Measurements from ENCODE around the gene PUS1.
A peak's percentile ranks its signal among the peaks of the same experiment; 100 is the strongest.
"Not testable (repeated sequence)": the region's sequence is repeated elsewhere in the genome, so short reads cannot be mapped to it uniquely, and the experiment has no call there.

Gene PUS1

DNA sequence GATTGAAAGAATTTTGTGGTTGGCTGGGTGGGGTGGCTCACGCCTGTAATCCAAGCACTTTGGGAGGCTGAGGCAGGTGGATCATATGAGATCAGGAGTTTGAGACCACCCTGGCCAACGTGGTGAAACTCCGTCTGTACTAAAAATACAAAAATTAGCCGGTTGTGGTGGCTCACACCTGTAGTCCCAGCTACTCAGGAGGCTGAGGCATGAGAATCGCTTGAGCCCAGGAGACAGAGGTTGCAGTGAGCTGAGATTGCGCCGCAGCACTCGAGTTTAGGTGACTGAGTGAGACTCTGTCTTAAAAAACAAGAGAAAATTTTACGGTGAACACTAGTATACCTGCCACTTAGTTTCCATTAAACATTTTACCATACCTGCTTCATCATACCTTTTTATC lies 24.7 kb downstream of the PUS1 start:
- H3K9ac ChIP-seq (ENCODE audit: low read depth, low read length, poor library complexity); H3K27ac ChIP-seq (replicated peaks; ENCODE audit: low read length); H3K14ac ChIP-seq (ENCODE audit: low read length); H2AK5ac ChIP-seq (ENCODE audit: low read depth, low read length); H4K8ac ChIP-seq (ENCODE audit: low read depth, low read length); H3K27me3 ChIP-seq (ENCODE audit: control insufficient read depth in 3 of 3, insufficient read depth in 3 of 3, low read depth in 1 of 3, low read length in 3 of 3); H2BK12ac ChIP-seq (ENCODE audit: low read length); H3K4ac ChIP-seq (ENCODE audit: low read length); H3K79me1 ChIP-seq (ENCODE audit: low read depth, low read length); H4K91ac ChIP-seq (ENCODE audit: low read depth, low read length, poor library complexity); H3K23ac ChIP-seq (ENCODE audit: low read depth, low read length, poor library complexity); DNase-seq (ENCODE audit: low spot score); H3K9me3 ChIP-seq (replicated peaks in 1 of 2; ENCODE audit: control insufficient read depth in 2 of 2, insufficient read depth in 1 of 2, low read depth in 1 of 2, low read length in 2 of 2); H2BK120ac ChIP-seq (ENCODE audit: low read depth, low read length); H3K4me3 ChIP-seq (ENCODE audit: low read length in 2 of 2); H3K4me1 ChIP-seq (ENCODE audit: control insufficient read depth in 2 of 2, insufficient read depth in 1 of 2, low read depth in 1 of 2, low read length in 2 of 2); H3K4me2 ChIP-seq (ENCODE audit: insufficient read depth, low read length, poor library complexity, severe bottlenecking); H2BK15ac ChIP-seq (ENCODE audit: low read length); H2BK5ac ChIP-seq (ENCODE audit: low read length); H2AFZ ChIP-seq (ENCODE audit: low read length); H3K18ac ChIP-seq (ENCODE audit: low read length): not testable (repeated sequence)
- H3K36me3 ChIP-seq (replicated peaks in 1 of 2; ENCODE audit: control insufficient read depth in 2 of 2, insufficient read depth in 2 of 2, low read length in 2 of 2): peaks cover 0 to 20% of the 10 kb centered on the region in 2 donors
- no CpG with 5 or more reads among the region's 9 CpGs for WGBS, 2 donors (ENCODE audit: extremely low coverage in 2 of 2, insufficient read length in 2 of 2, insufficient replicate concordance in 1 of 2)

DNA sequence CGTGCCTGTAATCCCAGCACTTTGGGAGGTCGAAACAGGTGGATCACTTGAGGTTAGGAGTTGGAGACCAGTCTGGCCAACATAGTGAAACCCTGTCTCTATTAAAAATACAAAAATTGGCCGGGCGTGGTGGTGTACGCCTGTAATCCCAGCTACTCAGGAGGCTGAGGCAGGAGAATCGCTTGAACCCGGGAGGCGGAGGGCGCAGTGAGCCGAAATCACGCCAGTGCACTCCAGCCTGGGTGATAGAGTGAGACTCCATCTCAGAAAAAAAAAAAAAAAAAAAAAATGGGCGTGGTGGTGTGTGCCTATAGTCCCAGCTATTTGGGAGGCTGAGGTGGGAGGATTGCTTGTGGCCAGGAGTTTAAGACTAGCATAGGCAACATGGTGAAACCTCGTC lies 25.4 kb downstream of the PUS1 start:
- H3K4me1 ChIP-seq (ENCODE audit: control insufficient read depth in 2 of 2, insufficient read depth in 1 of 2, low read depth in 1 of 2, low read length in 2 of 2); H3K4ac ChIP-seq (ENCODE audit: low read length); H3K9ac ChIP-seq (ENCODE audit: low read depth, low read length, poor library complexity); H3K27ac ChIP-seq (replicated peaks; ENCODE audit: low read length); H3K14ac ChIP-seq (ENCODE audit: low read length); H3K18ac ChIP-seq (ENCODE audit: low read length); H3K27me3 ChIP-seq (ENCODE audit: control insufficient read depth in 3 of 3, insufficient read depth in 3 of 3, low read depth in 1 of 3, low read length in 3 of 3); H3K9me3 ChIP-seq (replicated peaks in 1 of 2; ENCODE audit: control insufficient read depth in 2 of 2, insufficient read depth in 1 of 2, low read depth in 1 of 2, low read length in 2 of 2); DNase-seq (ENCODE audit: low spot score); H2BK12ac ChIP-seq (ENCODE audit: low read length); H4K8ac ChIP-seq (ENCODE audit: low read depth, low read length); H2BK120ac ChIP-seq (ENCODE audit: low read depth, low read length); H3K4me3 ChIP-seq (ENCODE audit: low read length in 2 of 2); H2AFZ ChIP-seq (ENCODE audit: low read length); H3K23ac ChIP-seq (ENCODE audit: low read depth, low read length, poor library complexity); H4K91ac ChIP-seq (ENCODE audit: low read depth, low read length, poor library complexity); H2BK15ac ChIP-seq (ENCODE audit: low read length); H2BK5ac ChIP-seq (ENCODE audit: low read length); H2AK5ac ChIP-seq (ENCODE audit: low read depth, low read length); H3K4me2 ChIP-seq (ENCODE audit: insufficient read depth, low read length, poor library complexity, severe bottlenecking): not testable (repeated sequence)
- no CpG with 5 or more reads among the region's 13 CpGs for WGBS, 2 donors (ENCODE audit: extremely low coverage in 2 of 2, insufficient read length in 2 of 2, insufficient replicate concordance in 1 of 2)
- Histone ChIP-seq H3K36me3 (replicated peaks in 1 of 2; ENCODE audit: control insufficient read depth in 2 of 2, insufficient read depth in 2 of 2, low read length in 2 of 2) (peaks cover 0 to 24% of the 10 kb centered on the region in 2 donors), H3K79me1 (ENCODE audit: low read depth, low read length) (peaks cover 10% of the 10 kb centered on the region)

DNA sequence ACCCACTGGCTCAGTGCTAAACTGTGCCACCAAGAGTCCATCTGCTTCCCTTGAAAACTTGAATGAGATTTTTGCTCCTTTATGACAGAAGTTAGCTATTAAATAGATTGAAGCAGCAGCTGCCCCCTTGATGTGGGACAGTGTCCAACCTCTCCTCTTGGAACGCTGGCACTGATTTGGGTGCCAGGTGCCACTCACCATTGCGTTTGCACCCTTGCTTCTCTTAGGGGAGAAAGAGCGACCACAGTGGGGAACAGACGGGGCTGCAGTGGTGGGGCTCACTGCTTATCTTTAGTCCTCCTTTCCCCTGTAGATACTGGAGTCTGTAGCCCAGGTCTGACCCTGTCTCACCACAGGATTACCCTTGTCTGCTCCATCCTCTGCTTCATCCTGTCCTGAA lies 30.0 kb downstream of the PUS1 start:
- H2BK15ac ChIP-seq (ENCODE audit: low read length): no peak overlapping the region
- no peak overlapping the region for H3K27ac ChIP-seq (replicated peaks; ENCODE audit: low read length)
- no peak overlapping the region for H3K14ac ChIP-seq (ENCODE audit: low read length)
- no peak overlapping the region for H2BK120ac ChIP-seq (ENCODE audit: low read depth, low read length)
- no peak overlapping the region for H4K91ac ChIP-seq (ENCODE audit: low read depth, low read length, poor library complexity)
- no peak overlapping the region for H2BK5ac ChIP-seq (ENCODE audit: low read length)
- WGBS, 2 donors (ENCODE audit: extremely low coverage in 2 of 2, insufficient read length in 2 of 2, insufficient replicate concordance in 1 of 2): no CpG with 5 or more reads among the region's 4 CpGs
- no peak for DNase-seq (ENCODE audit: low spot score)
- no peak overlapping the region for H3K9ac ChIP-seq (ENCODE audit: low read depth, low read length, poor library complexity)
- no peak overlapping the region for H2AFZ ChIP-seq (ENCODE audit: low read length)
- no peaks in the 10 kb centered on the region for H3K9me3 ChIP-seq (replicated peaks in 1 of 2; ENCODE audit: control insufficient read depth in 2 of 2, insufficient read depth in 1 of 2, low read depth in 1 of 2, low read length in 2 of 2)
- no peak overlapping the region for H2AK5ac ChIP-seq (ENCODE audit: low read depth, low read length)
- H3K27me3 ChIP-seq (ENCODE audit: control insufficient read depth in 3 of 3, insufficient read depth in 3 of 3, low read depth in 1 of 3, low read length in 3 of 3): no peaks in the 10 kb centered on the region
- no peak overlapping the region for H2BK12ac ChIP-seq (ENCODE audit: low read length)
- no peak overlapping the region for H3K4me3 ChIP-seq (ENCODE audit: low read length in 2 of 2)
- H3K4me1 ChIP-seq (ENCODE audit: control insufficient read depth in 2 of 2, insufficient read depth in 1 of 2, low read depth in 1 of 2, low read length in 2 of 2): peaks cover 3% of the 10 kb centered on the region in 2 donors
- H4K8ac ChIP-seq (ENCODE audit: low read depth, low read length): no peak overlapping the region
- H3K18ac ChIP-seq (ENCODE audit: low read length): no peak overlapping the region
- no peak overlapping the region for H3K4ac ChIP-seq (ENCODE audit: low read length)
- H3K23ac ChIP-seq (ENCODE audit: low read depth, low read length, poor library complexity): no peak overlapping the region
- peaks cover 7% of the 10 kb centered on the region for H3K79me1 ChIP-seq (ENCODE audit: low read depth, low read length)
- peaks cover 7 to 48% of the 10 kb centered on the region in 2 donors for H3K36me3 ChIP-seq (replicated peaks in 1 of 2; ENCODE audit: control insufficient read depth in 2 of 2, insufficient read depth in 2 of 2, low read length in 2 of 2)
- no peak overlapping the region for H3K4me2 ChIP-seq (ENCODE audit: insufficient read depth, low read length, poor library complexity, severe bottlenecking)

DNA sequence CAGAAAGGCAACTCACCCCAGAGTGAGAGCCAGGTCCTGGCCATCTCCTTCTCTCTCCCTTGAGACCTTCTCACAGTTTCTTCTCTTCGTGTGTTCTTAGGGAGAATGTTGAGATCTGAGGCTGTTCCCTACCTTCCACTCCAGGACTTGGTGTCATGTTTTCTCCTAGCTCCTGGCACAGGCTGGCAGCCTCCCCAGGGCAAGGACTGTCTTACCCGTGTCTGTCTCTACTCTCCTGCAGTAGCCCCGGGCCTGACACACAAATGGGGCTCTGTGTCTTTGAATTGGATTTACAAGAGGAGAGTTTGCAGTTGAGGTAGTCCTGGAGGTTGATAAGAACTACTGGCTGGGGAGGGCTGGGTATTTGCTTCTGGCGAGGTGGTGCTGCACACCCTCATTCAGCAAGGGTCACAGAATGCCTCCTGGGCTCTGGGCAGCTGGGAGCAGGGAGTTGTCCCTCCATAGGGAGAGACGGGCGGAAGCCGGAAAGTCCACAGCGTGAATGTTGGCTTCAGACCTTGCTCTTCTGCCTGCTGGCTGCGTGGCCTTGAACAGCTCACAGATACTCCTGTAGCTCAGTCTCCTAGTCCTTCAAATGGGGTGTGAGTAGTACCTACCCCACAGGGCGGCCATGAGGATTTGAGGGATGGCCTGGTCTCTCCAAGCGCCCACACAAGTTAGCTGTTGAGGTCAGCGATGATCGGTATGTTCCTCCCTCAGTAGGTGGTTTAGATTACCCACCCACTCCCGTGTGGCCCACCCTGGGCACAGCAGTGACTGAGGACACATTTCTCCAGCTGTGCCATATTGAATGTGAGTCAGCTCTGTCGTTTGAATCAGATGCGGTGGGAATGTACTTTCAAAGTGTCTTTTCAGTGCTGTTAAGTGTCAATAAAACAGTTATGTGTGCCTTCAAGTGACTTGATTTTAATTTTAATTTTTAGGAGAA lies 30.8 kb downstream of the PUS1 start:
- no peak overlapping the region for H2AK5ac ChIP-seq (ENCODE audit: low read depth, low read length)
- no peak overlapping the region for H4K91ac ChIP-seq (ENCODE audit: low read depth, low read length, poor library complexity)
- peak overlapping the region; percentile 43 for H3K23ac ChIP-seq (ENCODE audit: low read depth, low read length, poor library complexity)
- peaks cover 7% of the 10 kb centered on the region for H3K79me1 ChIP-seq (ENCODE audit: low read depth, low read length)
- H2BK15ac ChIP-seq (ENCODE audit: low read length): no peak overlapping the region
- H3K18ac ChIP-seq (ENCODE audit: low read length): no peak overlapping the region
- no peak overlapping the region for H3K4ac ChIP-seq (ENCODE audit: low read length)
- no peak overlapping the region for H2BK5ac ChIP-seq (ENCODE audit: low read length)
- WGBS, 2 donors (ENCODE audit: extremely low coverage in 2 of 2, insufficient read length in 2 of 2, insufficient replicate concordance in 1 of 2): no CpG with 5 or more reads among the region's 16 CpGs
- H3K4me1 ChIP-seq (ENCODE audit: control insufficient read depth in 2 of 2, insufficient read depth in 1 of 2, low read depth in 1 of 2, low read length in 2 of 2): peaks cover 3% of the 10 kb centered on the region in 2 donors
- no peak overlapping the region for H2BK120ac ChIP-seq (ENCODE audit: low read depth, low read length)
- H3K27me3 ChIP-seq (ENCODE audit: control insufficient read depth in 3 of 3, insufficient read depth in 3 of 3, low read depth in 1 of 3, low read length in 3 of 3): no peaks in the 10 kb centered on the region
- no peak overlapping the region for H3K9ac ChIP-seq (ENCODE audit: low read depth, low read length, poor library complexity)
- no peak overlapping the region for H3K4me2 ChIP-seq (ENCODE audit: insufficient read depth, low read length, poor library complexity, severe bottlenecking)
- H3K27ac ChIP-seq (replicated peaks; ENCODE audit: low read length): no peak overlapping the region
- H4K8ac ChIP-seq (ENCODE audit: low read depth, low read length): no peak overlapping the region
- no peak overlapping the region for H3K14ac ChIP-seq (ENCODE audit: low read length)
- H3K36me3 ChIP-seq (replicated peaks in 1 of 2; ENCODE audit: control insufficient read depth in 2 of 2, insufficient read depth in 2 of 2, low read length in 2 of 2): peaks cover 7 to 56% of the 10 kb centered on the region in 2 donors
- H2AFZ ChIP-seq (ENCODE audit: low read length): no peak overlapping the region
- H3K4me3 ChIP-seq (ENCODE audit: low read length in 2 of 2): no peak overlapping the region
- no peak overlapping the region for H2BK12ac ChIP-seq (ENCODE audit: low read length)
- H3K9me3 ChIP-seq (replicated peaks in 1 of 2; ENCODE audit: control insufficient read depth in 2 of 2, insufficient read depth in 1 of 2, low read depth in 1 of 2, low read length in 2 of 2): no peaks in the 10 kb centered on the region
- no peak for DNase-seq (ENCODE audit: low spot score)

Data from neuronal stem cell (in vitro differentiated cells).